GM23248 (cell line): ENCODE data around the gene PFDN1. TPM values are rescaled to one million over a fixed set of nuclear protein-coding genes. Genes with fewer than 3 reads are reported as not detected.

Experiments used
- DNase-seq: peaks from one replicate; pipeline ENCODE4 v3.0.0-alpha.2; 2015
- H2AFZ ChIP-seq: fragments of 200-600 bp; sonication (generic); 2 replicates; pipeline ENCODE4 v1.6.1; 2016; ENCODE audit warnings: antibody characterized with exemption
- H3F3A ChIP-seq: fragments of 200-600 bp; sonication (generic); 2 replicates; pipeline ENCODE4 v1.6.1; 2016; ENCODE audit warnings: mild to moderate bottlenecking, antibody characterized with exemption, mixed run types; ENCODE audit not compliant: insufficient read depth
- H3K27ac ChIP-seq: fragments of 200-600 bp; sonication (generic); 2 replicates; pipeline ENCODE4 v1.5.1; 2016; ENCODE audit warnings: mild to moderate bottlenecking
- H3K27me3 ChIP-seq: fragments of 200-600 bp; sonication (generic); replicated peaks from 2 replicates; pipeline ENCODE4 v1.6.1; 2016; ENCODE audit warnings: mild to moderate bottlenecking; ENCODE audit not compliant: insufficient read depth
- H3K36me3 ChIP-seq: fragments of 200-600 bp; sonication (generic); 2 replicates; pipeline ENCODE4 v1.6.1; 2016; ENCODE audit warnings: low read depth, mild to moderate bottlenecking
- H3K4me1 ChIP-seq: fragments of 200-600 bp; sonication (generic); 2 replicates; pipeline ENCODE4 v1.6.1; 2016; ENCODE audit warnings: mild to moderate bottlenecking; ENCODE audit not compliant: insufficient read depth
- H3K4me2 ChIP-seq: fragments of 200-600 bp; sonication (generic); one replicate; pipeline ENCODE4 v1.6.1; 2016; ENCODE audit warnings: mild to moderate bottlenecking; ENCODE audit not compliant: unreplicated experiment
- H3K4me3 ChIP-seq: fragments of 200-600 bp; sonication (generic); 2 replicates; pipeline ENCODE4 v1.5.1; 2016; ENCODE audit warnings: mild to moderate bottlenecking
- H3K79me2 ChIP-seq: fragments of 200-600 bp; sonication (generic); 2 replicates; pipeline ENCODE4 v1.6.1; 2016; ENCODE audit warnings: mild to moderate bottlenecking; ENCODE audit not compliant: insufficient read depth
- H3K9ac ChIP-seq: fragments of 200-600 bp; sonication (generic); 2 replicates; pipeline ENCODE4 v1.6.1; 2016; ENCODE audit warnings: mild to moderate bottlenecking
- H3K9me2 ChIP-seq: fragments of 200-600 bp; sonication (generic); 2 replicates; pipeline ENCODE4 v1.6.1; 2016; ENCODE audit warnings: mixed run types, mild to moderate bottlenecking, moderate library complexity; ENCODE audit not compliant: insufficient read depth
- H3K9me3 ChIP-seq: fragments of 200-600 bp; sonication (generic); one replicate; pipeline ENCODE4 v1.6.1; 2017; ENCODE audit warnings: low read depth
- H4K20me1 ChIP-seq: fragments of 200-600 bp; sonication (generic); 2 replicates; pipeline ENCODE4 v1.6.0; 2016; ENCODE audit not compliant: insufficient read depth
- EZH2 ChIP-seq: fragments of 200-600 bp; sonication (generic); IDR thresholded peaks from 2 replicates; pipeline ENCODE4 v1.6.1; 2018; ENCODE audit warnings: antibody characterized with exemption, mild to moderate bottlenecking; ENCODE audit not compliant: insufficient read depth, poor library complexity, severe bottlenecking
- EZH2phosphoT487 ChIP-seq: fragments of 200-600 bp; sonication (generic); IDR thresholded peaks from 2 replicates; pipeline ENCODE4 v1.6.1; 2018; ENCODE audit warnings: antibody characterized with exemption, moderate library complexity, mild to moderate bottlenecking, low read depth; ENCODE audit not compliant: insufficient read depth
- WGBS, 2 experiments: methylation state at CpG; one replicate each; pipeline ENCODE4 v1.1.6; 2015 to 2017; ENCODE audit warnings: low lambda C conversion rate in 2 of 2, low coverage in 1 of 2; ENCODE audit errors: missing lambda C conversion rate in 2 of 2; 5-methylcytosine and 5-hydroxymethylcytosine counted together
- in situ Hi-C: fragments of 300-500 bp; cut with MboI; formaldehyde crosslinking; loops from 2 replicates; pipeline ENCODE4 v1.15.0; 2020
- polyA plus RNA-seq: library from polyadenylated mRNA; unstranded; fragments of >200 nt; fragmentation: Nextera tagmentation; extraction: Ambion mirVana; gene quantifications from 2 replicates; pipeline ENCODE4 v1.2.1, GENCODE V29; 2016
- total RNA-seq: library from RNA; depleted of rRNA; stranded (reverse); fragments of >200 nt; shearing (Covaris generic); gene quantifications from 2 replicates; pipeline ENCODE4 v1.2.3, GENCODE V29; 2014

The PFDN1 gene
- total and polyA plus RNA-seq, 2 experiments from 2014 or later = 95.8 to 99.9 TPM

- peak overlapping the region; percentile 76; the same call in 1 of the 2 replicates for H3K27ac ChIP-seq
- H3K9me2 ChIP-seq = no peaks in the 10 kb centered on the region
- no peaks in the 10 kb centered on the region for H3K79me2 ChIP-seq
- H3F3A ChIP-seq = peaks cover 18% of the 10 kb centered on the region
- 94 to 97% methylated on average over 3 of the region's 3 CpGs for WGBS, 2 experiments
- TF ChIP-seq EZH2 = no peak
- no peak for TF ChIP-seq EZH2phosphoT487
- no peak overlapping the region for H3K9ac ChIP-seq
- no peaks in the 10 kb centered on the region for H3K27me3 ChIP-seq
- DNase-seq = no peak
- H3K9me3 ChIP-seq = no peaks in the 10 kb centered on the region
- peaks cover 44% of the 10 kb centered on the region for H3K4me1 ChIP-seq
- H3K36me3 ChIP-seq = no peaks in the 10 kb centered on the region
- H3K4me2 ChIP-seq = no peak overlapping the region
- no peak overlapping the region for H2AFZ ChIP-seq
- no peak overlapping the region for H3K4me3 ChIP-seq
- in situ Hi-C loops = no loop called here
- no peaks in the 10 kb centered on the region for H4K20me1 ChIP-seq
These were observed 22.6 kb upstream of the PFDN1 start for GRCh38 chr5:140325486-140325885.

DNA sequence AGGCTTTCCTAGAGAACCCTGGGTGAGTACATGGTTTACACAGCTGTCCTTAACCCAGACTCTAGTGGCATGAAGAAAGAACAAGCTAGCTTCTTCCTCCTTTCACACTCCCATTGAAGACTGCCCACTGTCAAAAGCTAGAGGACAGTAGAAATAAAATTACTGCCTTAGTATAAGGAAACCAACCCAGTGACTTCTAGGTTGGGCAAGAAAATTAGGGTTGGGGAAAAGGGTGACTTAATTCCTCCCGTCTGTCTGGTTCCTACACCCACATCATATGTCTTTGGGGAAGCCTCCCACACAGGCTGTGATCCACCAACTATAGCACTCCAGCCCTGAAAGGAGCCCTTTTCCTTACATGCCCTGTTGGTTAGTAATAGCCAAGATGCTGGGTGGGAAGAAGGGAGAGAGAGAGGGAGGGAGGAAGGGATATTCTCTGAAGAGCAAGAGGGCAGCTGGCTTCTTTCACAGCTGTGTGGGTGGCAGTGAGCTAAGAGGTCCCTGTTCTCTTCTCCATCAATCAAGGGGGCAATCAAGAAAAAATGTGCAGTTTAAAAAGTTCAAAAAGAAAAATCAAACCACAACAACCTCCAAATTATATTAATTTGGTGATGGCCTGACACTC is 21.8 kb upstream of the PFDN1 start:
- Histone ChIP-seq H3K4me3 (0 out of 2 replicates have a peak overlapping the region, but pooled peaks have one; percentile 2), H3K27ac (peak overlapping the region; percentile 76), H3K79me2 (no peaks in the 10 kb centered on the region), H3K4me1 (peaks cover 44% of the 10 kb centered on the region), H3K9me2 (no peaks in the 10 kb centered on the region), H3K9me3 (no peaks in the 10 kb centered on the region), H3K9ac (peak overlapping the region; percentile 21), H3K36me3 (no peaks in the 10 kb centered on the region), H4K20me1 (no peaks in the 10 kb centered on the region), H2AFZ (no peak overlapping the region), H3K27me3 (no peaks in the 10 kb centered on the region), H3K4me2 (peak overlapping the region; percentile 81), H3F3A (peaks cover 18% of the 10 kb centered on the region)
- WGBS, 2 experiments = 0% methylated on average over 1 of the region's 1 CpG
- TF ChIP-seq EZH2phosphoT487 (no peak), EZH2 (no peak)
- in situ Hi-C loops = no loop called here
- peak; percentile 87 for DNase-seq

GRCh38 chr5:140324041-140324600 is 21.2 kb upstream of the PFDN1 start:
- Histone ChIP-seq H3K4me1 (peaks cover 44% of the 10 kb centered on the region), H3K27me3 (no peaks in the 10 kb centered on the region), H3F3A (peaks cover 18% of the 10 kb centered on the region), H3K36me3 (no peaks in the 10 kb centered on the region), H3K9me2 (no peaks in the 10 kb centered on the region), H3K9ac (peak overlapping the region; percentile 21), H4K20me1 (no peaks in the 10 kb centered on the region), H3K27ac (peak overlapping the region; percentile 76), H3K4me2 (peak overlapping the region; percentile 81), H3K79me2 (no peaks in the 10 kb centered on the region), H3K4me3 (0 out of 2 replicates have a peak overlapping the region, but pooled peaks have one; percentile 2), H2AFZ (no peak overlapping the region), H3K9me3 (no peaks in the 10 kb centered on the region)
- DNase-seq = peak; percentile 62
- in situ Hi-C loops = no loop called here
- TF ChIP-seq EZH2phosphoT487 (no peak), EZH2 (no peak)
- 78 to 85% methylated on average over 5 of the region's 5 CpGs for WGBS, 2 experiments

GRCh38 chr5:140322751-140323731 is 20.1 kb upstream of the PFDN1 start:
- no peak overlapping the region for H2AFZ ChIP-seq
- no peak overlapping the region for H3K4me3 ChIP-seq
- H3F3A ChIP-seq = peaks cover 21% of the 10 kb centered on the region
- in situ Hi-C loops = no loop called here
- WGBS, 2 experiments = 28 to 32% methylated on average over 8 to 9 of the region's 9 CpGs
- no peaks in the 10 kb centered on the region for H4K20me1 ChIP-seq
- H3K27me3 ChIP-seq = no peaks in the 10 kb centered on the region
- no peaks in the 10 kb centered on the region for H3K9me3 ChIP-seq
- no peaks in the 10 kb centered on the region for H3K36me3 ChIP-seq
- peak overlapping the region; percentile 81 for H3K4me2 ChIP-seq
- TF ChIP-seq EZH2phosphoT487 = peak; percentile 64; the same call in 1 of the 2 replicates
- TF ChIP-seq EZH2 = no peak
- peaks cover 51% of the 10 kb centered on the region for H3K4me1 ChIP-seq
- peak overlapping the region; percentile 76 for H3K27ac ChIP-seq
- H3K9ac ChIP-seq = peak overlapping the region; percentile 56
- DNase-seq = peak; percentile 95
- no peaks in the 10 kb centered on the region for H3K9me2 ChIP-seq
- no peaks in the 10 kb centered on the region for H3K79me2 ChIP-seq
